NCI-H510A (cell line): ENCODE data around the gene KRT6C.
"Not testable (repeated sequence)": the region's sequence is repeated elsewhere in the genome, so short reads cannot be mapped to it uniquely, and the experiment has no call there.

Source experiments
- DNase-seq: peaks from one replicate; lab custom pipeline; 2025; lab: John Stamatoyannopoulos, UW

KRT6C gene

DNA sequence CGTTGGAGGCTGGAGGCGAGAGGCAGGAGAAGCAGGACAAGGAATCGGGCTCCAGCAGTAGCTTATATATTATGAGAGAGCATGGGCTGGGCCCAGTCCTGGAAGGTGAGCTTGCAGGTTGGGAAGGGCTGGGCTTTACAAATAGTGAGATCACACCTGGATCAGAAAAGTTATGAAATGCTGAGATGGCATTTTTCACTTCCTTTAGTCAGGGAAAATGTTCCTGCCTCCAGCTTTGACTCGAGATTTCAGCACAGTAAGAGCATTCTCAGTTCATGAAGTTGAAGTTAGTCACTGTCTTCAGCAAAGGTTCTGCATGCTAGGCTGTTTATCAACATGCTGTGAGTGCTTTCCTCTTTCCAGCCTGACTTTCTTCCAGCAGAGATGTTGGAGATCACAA, at the start of gene KRT6C:
Gene KRT6C, minus strand, starts transcription at position 38 of the 400 bp plus-strand sequence. CDS start 68 bp downstream, outside the sequence.
- DNase-seq, result no peak

DNA sequence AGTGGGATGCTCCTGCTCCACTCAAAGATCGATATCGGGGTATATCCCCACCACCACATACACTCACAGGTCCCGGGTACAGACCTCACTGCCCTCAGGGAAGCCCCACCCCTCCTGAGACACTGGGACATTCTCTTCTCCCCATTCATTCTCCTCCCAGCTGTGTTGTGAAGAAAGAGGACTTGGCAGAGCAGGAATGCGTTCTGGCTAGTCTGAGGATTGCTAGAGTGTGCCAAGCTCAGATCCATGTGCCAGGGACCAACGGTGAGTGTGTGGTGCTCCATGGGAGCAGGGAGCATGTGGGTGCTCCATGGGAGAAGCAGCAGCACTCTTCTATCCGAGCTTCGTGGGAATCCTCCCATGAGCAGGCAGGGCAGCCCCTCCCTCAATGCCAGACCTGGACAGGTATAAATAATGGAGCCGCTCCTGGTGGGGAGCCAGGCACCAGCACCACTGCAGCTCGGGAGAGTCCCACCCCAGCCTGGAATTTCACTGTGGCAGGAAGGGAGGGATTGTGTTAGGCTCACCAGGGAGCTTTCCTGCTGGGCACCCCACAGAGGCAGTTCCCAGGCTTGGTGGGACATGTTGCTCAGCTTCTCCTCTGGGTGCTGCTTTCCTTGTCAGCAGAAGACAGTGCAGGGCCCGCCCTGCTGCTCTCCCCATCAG, 48.9 kb upstream of the KRT6C start:
- no peak for DNase-seq

DNA sequence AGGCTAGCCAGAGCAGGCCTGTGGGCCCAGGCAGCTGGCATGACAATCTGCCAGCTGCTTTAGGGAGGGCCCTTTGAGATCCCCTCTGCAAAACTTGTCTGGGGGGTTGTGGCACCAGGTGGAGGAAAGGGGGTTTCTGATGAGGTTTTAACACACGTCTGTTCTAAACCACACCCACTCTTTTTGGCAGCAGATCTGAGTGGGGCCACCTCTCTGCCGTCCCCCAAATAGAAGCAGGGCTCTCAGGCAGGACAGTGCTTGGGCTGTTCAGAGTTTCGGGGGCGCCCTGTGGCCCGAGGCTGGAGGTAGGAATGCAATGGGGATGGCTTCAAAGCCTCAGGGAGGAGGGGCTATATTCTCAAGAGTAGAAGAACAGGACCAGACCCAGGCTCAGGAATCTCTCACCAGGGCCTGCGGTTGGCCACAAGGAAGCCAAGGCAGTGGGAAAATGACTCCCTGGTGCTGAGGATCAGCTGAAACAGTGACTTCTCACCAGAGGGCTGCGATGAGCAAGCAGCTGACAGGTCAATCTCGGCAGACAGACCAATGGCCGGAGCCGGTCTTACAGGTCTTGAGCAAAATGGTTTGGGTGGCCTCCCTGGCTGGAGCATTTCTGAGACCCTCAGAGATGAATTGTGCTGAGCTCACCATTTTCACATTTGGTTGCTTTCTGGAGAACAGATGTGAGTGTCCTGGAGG, 48.1 kb upstream of the KRT6C start:
- DNase-seq, result no peak

DNA sequence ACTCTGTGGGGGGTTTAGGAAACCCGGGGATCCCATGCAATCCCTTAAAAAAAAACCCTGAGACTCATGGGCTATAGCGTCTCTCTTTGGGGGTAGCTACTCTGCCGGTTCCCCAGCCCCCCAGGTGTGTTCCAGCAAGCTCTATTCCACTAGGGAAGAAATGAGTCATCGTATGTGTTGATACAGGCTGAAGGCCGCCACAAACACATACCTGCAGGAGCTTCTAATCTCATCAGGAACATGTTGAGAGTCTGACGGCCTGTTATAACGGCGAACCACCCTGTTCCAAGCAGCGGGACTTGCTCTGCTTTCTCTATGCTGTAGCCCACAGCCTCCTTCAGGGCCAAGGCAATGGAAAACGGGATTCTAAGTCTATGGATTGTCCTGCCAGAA, 47.6 kb upstream of the KRT6C start:
- no peak for DNase-seq

DNA sequence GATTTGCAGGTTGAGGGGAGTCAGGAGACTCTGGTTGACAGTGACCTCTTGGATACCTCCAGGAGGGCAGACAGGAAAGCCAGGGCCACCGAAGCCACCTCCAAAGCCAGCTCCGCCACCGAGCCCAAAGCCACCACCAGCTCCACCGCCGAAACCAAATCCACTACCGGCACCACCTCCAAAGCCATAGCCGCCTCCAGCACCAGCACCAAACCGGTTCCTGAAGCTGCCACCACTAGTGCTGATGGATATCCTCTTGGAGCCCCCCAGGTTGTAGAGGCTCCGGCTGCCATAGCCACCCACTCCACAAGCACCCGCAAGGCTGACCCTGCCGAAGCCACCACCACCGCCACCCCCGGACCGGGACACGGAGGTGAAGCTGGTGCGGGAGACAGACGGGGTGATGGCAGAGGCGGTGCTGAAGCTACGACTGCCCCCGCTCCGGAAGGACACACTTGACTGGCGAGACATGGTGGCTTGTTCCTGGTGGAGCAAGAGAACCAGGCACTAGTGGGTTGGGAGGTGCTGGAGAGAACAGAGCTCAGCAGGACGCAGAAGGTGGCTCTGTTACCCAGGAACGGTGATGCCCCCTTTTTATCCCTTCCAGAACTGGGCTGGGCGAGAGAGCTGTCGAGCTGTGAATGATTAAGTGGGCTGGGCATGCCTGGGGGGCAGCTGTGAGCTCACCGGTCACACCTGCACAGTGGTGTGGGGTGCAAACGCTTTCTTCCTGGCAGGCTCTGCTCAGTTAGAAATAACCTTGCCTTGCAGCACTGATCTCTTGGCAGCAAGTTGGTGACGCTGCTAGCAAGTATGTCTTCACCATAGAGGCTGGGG, 46.4 kb upstream of the KRT6C start, which contains the start of gene KRT5:
Gene KRT5, minus strand, starts transcription at position 569 of the 837 bp plus-strand sequence. Its CDS starts 98 bp downstream, at position 471.
- DNase-seq, result no peak

DNA sequence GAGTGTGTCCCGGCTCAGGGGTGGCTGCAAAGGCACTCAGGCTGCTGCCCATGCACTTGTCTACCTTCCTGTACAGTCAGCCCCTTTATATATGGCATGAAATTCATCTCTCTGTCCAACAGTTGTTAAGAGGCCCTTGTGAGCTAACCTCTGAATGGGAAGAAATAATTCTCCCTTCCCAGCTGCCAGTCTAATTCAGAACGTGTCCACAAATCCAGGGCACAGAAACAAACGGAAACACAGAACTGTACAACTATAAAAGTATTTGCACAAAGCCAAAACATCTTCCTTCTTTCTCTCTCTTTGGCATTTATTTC, 45.7 kb upstream of the KRT6C start:
- DNase-seq, result no peak

DNA sequence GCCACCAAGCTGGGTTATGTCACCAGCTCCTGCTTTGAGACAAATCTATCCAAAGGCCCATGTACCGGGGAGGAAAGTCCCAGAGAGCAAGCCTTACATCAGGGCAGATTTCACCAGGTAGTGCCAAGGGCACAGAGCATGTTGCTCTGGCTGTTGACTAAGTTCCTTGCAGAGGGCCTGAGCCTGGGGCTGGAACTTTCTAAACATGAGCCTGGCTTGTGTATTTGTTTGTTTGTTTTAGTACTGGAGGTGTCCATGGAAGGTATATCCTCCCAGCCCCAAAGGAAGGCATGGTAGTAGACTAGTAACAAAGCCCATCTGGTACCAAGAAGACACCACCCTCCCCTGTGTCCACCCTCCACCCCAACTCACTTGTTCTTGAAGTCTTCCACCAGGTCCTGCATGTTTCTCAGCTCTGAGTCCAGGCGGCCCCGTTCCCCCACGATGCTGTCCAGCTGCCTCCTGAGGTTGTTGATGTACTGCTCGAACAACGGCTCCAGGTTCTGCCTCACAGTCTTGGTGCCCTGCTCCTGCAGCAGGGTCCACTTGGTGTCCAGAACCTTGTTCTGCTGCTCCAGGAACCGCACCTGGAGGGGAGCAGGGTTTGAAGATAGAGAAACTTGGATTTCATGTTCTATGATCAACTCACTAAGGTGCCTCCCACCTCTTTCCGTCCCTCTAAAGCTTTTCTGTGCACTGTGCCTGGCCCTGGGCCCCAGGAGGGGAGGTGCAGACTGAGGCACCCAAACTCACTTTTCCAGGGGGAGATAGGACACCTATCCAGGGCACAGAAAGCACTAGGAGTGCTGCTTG, 45.2 kb upstream of the KRT6C start:
- DNase-seq, result no peak

DNA sequence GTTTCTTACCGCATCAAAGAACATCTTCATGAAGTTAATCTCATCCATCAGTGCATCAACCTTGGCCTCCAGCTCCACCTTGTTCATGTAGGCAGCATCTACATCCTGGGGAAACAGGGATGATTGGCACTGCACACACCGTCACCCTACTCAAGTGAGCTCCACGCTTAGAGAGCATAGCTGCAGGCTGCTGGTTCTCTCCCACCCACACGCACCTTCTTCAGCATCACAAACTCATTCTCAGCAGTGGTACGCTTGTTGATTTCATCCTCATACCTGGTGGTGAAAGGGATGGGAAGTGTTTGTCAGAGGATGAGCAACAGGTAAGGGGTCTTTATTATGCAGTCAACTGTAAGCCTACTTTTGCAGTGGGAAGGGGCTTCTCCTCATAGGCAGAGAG, 44.3 kb upstream of the KRT6C start:
- no peak for DNase-seq

DNA sequence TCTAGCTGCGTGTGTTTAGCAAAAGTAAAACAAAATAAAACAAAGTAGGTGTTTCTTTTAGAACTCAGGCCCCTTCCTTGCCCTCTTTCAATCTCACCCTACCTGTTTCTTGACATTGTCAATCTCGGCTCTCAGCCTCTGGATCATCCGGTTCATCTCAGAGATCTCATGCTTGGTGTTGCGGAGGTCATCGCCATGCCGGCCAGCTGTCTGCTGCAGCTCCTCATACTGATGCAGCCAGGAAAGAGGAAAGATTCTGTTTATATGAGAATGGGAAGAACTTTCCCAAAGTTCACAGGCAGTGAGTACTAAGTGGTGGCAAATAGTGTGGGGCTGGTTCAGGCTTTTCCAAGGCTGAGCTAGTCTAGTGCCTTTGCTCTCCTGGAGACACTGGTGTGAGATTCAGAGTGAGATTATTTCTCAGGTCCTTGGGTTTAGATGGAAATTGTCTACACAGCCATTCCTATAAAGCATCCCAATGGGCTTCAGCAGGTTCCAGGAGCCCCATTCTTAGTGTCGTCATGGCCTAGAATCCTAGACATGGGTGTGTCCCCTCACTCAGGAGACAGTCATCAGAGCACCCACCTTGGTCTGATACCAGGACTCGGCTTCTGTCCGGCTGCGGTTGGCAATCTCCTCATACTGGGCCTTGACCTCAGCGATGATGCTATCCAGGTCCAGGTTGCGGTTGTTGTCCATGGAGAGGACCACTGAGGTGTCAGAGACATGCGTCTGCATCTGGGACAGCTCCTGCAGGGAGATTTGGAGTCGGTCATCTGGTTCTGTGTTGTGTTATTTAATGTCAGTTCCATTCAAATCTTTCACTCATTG, 43.6 kb upstream of the KRT6C start:
- no peak for DNase-seq

DNA sequence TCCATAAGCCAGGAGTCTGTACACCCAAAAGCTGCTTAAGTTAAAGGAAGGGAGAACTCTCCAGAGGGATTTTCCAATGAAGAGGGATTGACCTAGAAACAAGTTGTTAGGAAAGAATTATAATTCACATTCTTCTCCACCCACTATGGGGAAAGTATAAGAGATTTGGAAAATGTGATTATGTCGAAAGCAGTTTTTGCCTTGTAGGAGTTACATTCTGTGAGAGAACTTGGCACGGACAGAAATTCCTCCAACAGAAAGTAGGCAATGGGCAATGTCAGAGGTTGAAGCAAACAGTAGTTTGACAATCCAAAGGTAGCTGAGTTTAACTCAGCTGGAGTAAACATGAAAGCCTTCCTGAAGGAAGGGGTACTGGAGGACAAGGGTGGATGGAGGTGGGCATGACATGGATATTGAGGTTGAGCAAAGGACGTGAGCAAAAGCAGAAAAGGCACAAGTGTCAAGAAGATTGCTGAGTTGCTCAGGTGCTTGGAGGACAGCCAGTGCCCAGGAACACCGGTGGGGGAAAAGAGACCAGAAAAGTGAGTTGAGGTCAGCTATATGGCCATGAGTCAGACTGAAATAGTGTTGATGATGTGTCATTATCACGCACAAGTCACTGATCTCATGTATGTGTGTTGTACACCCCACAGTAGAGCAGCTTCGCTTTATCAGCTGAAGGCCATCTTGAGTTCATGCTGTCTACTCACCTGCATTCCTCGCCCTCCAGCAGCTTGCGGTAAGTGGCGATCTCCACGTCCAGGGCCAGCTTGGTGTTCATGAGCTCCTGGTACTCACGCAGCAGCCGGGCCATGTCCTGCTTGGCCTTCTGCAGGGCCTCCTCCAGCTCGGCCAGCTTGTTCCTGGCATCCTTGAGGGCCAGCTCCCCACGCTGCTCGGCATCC, 42.6 kb upstream of the KRT6C start:
- DNase-seq, result no peak

DNA sequence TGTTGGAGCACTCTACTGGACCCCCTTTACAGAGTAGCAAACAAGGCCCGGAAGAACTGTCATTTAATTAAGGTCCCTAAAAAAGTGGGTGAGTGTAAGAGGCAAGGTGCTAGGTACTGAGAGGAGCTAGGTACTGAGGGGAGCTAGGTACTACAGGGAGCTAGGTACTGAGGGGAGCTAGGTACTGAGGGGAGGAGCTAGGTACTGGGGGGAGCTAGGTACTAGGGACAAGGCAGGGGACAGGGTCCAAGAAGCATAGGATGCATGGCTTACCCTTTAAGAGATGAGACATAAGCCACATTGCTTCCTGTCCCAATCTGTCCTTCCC, 41.7 kb upstream of the KRT6C start:
- no peak for DNase-seq

DNA sequence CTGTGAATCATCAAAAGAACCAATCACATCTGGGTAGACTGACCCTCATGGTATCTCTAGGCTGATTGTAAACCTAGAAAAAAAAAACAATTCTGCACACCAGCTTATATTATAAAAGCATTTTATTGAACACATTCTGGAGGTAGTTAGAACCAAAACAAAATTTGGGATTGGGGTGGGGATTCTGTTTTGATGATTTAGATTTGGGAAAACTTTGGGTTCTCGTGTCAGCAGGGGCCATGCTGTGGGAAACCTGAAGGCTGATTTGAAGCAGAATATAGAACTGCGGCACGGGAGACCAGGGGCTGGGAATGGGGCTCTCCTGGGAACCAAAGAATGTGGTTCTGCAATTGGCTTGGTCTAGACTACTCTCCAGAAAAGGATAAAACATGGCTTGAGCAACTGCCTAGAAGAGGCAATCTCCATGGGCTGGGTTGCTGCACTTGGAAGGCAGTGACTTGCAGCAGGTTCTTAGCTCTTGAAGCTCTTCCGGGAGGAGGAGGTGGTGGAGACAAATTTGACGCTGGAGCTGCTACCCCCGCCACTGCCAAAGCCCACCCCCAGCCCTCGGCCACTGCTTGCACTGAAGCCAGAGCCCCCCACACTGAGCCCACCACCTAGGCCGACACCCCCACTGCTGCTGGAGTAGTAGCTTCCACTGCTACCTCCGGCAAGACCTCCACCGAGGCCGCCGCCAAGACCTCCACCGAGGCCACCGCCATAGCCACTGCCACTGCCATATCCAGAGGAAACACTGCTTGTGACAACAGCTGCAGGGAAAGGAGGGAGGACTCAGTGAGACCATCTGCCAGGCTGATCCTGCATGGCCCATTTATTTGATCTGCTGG, 41.1 kb upstream of the KRT6C start:
- no peak for DNase-seq

DNA sequence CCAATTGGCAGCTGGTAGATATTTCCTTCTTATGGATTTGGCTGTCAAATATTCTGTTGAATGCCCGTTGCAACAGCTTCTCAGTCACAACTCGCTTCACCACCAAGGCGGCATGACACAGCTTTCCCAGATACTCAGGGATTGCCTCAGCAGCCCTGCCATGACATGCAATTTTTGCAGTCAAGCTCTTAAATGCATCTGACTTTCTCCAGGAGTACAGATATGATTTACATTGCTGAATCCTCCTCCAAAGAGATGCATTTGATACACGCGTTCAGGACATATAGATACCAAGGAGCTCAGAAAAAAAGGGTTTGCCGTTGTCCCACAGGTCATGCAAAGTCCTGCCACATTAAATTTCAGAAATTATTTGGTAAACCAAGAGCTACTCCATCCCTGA, 40.1 kb upstream of the KRT6C start:
- DNase-seq, result no peak

DNA sequence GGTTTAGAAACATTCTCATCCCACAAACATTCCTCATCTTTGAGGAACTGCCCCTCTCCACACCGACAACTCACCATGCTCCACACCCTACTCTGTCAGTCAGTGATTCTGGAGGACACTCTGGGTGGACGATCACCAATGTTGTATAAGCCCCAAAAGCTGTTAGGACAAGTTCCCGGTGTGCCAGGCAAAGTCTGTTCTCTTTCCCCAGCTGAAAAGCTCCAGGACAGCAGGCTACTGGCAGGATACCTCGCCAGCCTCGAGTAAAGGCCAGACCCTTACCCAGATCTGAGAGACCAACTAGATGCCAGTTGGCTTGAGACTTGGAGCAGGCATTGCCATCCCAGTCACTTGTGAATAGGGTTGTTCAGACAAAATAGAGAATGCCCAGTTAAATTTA, 34.6 kb upstream of the KRT6C start:
- no peak for DNase-seq

DNA sequence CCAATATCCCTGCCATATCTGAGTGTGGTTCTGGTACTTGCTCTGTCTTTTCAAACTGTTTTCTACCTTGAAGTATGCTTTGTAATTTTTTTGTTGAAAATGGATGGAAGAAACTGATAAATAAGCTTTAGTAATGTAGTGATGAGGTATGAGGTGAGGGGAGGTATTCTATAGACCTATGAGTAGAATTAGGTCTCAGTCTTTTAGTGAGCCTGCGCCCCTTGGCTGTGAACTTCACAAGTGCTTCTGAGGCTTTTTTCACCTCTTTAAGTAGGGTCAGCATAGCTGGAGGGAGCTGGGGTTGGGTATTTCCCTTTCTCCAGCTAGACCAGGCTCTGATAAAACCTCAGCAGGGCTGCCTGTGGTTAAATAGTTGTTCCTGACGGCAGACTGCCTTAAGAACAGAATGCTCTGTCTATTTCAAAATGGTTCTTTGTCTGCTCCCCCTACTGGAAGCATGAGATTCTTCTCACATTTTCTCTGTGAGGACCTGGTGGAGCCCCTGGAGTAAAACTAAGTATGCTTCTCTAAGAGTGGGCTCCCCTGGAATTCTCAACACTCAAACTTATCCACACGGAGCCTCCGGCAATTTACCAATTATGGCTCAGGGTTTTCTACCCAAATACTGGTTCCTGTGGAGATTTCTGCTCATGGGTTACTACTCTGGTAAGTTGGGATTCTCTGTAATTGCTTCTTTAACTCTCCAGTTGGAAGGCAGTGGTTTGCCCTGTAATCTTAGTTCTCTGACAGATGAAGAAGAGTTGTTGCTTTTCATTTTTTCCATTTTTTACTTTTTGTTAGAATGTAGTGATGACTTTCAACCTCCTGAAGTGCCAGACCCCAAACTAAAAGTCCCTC, 33.5 kb upstream of the KRT6C start:
- DNase-seq, result no peak

DNA sequence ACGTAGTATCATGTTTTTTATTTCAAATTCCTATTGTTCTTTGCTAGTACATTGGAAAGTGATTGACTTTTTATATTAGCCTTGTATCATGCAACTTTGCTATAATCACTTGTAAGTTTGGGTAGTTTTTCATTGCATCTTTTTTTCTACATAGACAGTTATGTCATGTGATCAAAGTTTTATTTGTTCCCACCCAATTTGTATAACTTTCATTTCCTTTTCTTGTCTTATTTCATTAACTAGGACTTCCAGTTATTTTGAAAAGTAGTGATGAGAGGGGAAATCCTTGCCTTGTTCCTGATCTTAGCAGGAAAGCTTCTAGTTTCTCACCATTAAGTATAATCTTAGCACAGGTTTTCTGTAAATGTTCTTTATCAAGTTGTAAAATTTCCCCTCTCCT, 29.3 kb upstream of the KRT6C start:
- no peak for DNase-seq

DNA sequence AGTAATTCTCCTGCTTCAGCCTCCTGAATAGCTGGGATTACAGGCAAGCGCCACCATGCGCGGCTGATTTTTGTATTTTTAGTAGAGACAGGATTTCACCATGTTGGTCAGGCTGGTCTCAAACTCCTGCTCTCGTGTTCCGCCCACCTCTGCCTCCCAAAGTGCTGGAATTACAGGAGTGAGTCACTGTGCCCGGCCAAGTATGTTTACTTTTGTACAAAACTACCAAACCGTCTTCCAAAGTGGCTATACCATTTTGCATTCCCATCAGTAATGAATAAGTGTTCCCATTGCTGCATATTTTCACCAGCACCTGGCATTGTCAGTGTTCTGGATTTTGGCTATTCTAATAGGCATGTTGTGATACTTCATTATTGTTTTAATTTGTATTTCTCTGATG, 27.9 kb upstream of the KRT6C start:
- no peak for DNase-seq

DNA sequence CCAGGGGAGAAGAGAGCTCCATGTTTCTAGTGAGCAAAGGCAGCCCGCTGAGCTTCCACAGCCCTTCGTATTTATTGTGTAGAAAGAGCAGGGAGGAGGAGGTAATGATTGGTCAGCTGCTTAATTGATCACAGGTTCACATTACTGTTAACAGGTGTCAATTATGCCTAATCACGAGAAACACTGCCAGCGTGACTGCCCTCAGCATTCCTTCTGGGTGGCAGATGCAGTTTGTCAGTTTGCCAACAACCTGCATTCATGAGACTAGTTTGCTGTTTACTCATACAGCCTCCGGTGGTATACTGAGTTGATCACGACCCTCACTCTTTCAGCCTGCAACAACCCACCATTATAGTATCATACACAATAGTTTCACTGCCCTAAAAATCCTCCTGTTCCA, 27.0 kb upstream of the KRT6C start:
- DNase-seq, result not testable (repeated sequence)
